HCT116 (cell line): Measurements from ENCODE around the gene LDB2. TPM values are rescaled to one million over a fixed set of nuclear protein-coding genes. Genes with fewer than 3 reads are reported as not detected.

Experiments used
- ATAC-seq: fragments of 200-7000 bp; cut with Tn5 transposase; 2 replicates; pipeline ENCODE4 v1.9.1; 2020; ENCODE audit warnings: mild to moderate bottlenecking, moderate library complexity
- BruUV-seq: library from RNA; stranded (reverse); fragments of 400-500 nt; replicated peaks from 2 replicates; lab custom pipeline; 2021; lab: Mats Ljungman, UMichigan
- CTCF ChIA-PET: fragments of 300-600 bp; sonication (Branson Sonifier 250); formaldehyde crosslinking; loops from one replicate; lab custom pipeline; 2021; ENCODE audit warnings: antibody characterized with exemption; lab: Charles Lee
- POLR2A ChIA-PET: fragments of 300-600, 350-600 bp; sonication (Branson Sonifier 250); formaldehyde crosslinking; loops from one replicate; lab custom pipeline; 2021; ENCODE audit warnings: antibody characterized with exemption; lab: Charles Lee
- RAD21 ChIA-PET, 2 experiments: fragments of 300-600 bp; sonication (Branson Sonifier 250); formaldehyde crosslinking; loops; one replicate each; lab custom pipeline; 2023; ENCODE audit warnings: low total read pairs in 2 of 2; ENCODE audit not compliant: uncharacterized antibody in 2 of 2, unreplicated experiment in 2 of 2, low non-redundant PET in 1 of 2; lab: Charles Lee
- DNase-seq: peaks from one replicate; pipeline ENCODE4 v3.0.0-alpha.2; 2010; ENCODE audit warnings: low read depth, low spot score
- H2AFZ ChIP-seq: fragments of 200-600 bp; shearing (Covaris generic), sonication (generic); 2 replicates; pipeline ENCODE4 v1.6.1; 2017; ENCODE audit warnings: low read depth, mixed run types, mixed read lengths, antibody characterized with exemption, low read length; ENCODE audit not compliant: poor library complexity, severe bottlenecking
- H3K27ac ChIP-seq: 2 replicates; pipeline ENCODE4 v1.5.1; 2012; ENCODE audit warnings: low read depth, low read length
- H3K27me3 ChIP-seq: fragments of 200-600 bp; sonication (generic); 2 replicates; pipeline ENCODE4 v1.6.1; 2016; ENCODE audit warnings: mixed run types, low read length, mixed read lengths; ENCODE audit not compliant: insufficient read depth
- H3K36me3 ChIP-seq, 2 experiments: fragments of 200-500 bp in 1 of 2; fragments of 200-600 bp in 1 of 2; sonication (Bioruptor generic) in 1 of 2; sonication (generic) in 1 of 2; 2 replicates each; pipeline versions ENCODE4 v1.5.1 to v1.6.1; 2014 to 2016; ENCODE audit warnings: low read length in 2 of 2, inconsistent platforms in 1 of 2, mixed read lengths in 1 of 2, mixed run types in 1 of 2; ENCODE audit not compliant: insufficient read depth in 2 of 2, control insufficient read depth in 1 of 2
- H3K4me1 ChIP-seq, 2 experiments: fragments of 200-600 bp in 1 of 2; sonication (generic) in 1 of 2; 2 replicates each; pipeline versions ENCODE4 v1.5.1 to v1.6.1; 2012 to 2017; ENCODE audit warnings: low read length in 2 of 2, inconsistent platforms in 1 of 2, mild to moderate bottlenecking in 1 of 2, mixed read lengths in 1 of 2, mixed run types in 1 of 2, moderate library complexity in 1 of 2; ENCODE audit not compliant: insufficient read depth in 2 of 2, control insufficient read depth in 1 of 2
- H3K4me2 ChIP-seq: fragments of 200-600 bp; sonication (generic); 2 replicates; pipeline ENCODE4 v1.6.1; 2017; ENCODE audit warnings: mixed run types, low read length, mixed read lengths
- H3K4me3 ChIP-seq, 2 experiments: fragments of 200-600 bp in 1 of 2; sonication (generic) in 1 of 2; replicated peaks in 1 of 2; 2 replicates each; pipeline ENCODE4 v1.5.1; 2011 to 2016; ENCODE audit warnings: low read length in 2 of 2, control low read depth in 1 of 2, low read depth in 1 of 2, mild to moderate bottlenecking in 1 of 2, mixed read lengths in 1 of 2, mixed run types in 1 of 2
- H3K79me2 ChIP-seq: fragments of 200-600 bp; sonication (generic); 2 replicates; pipeline ENCODE4 v1.6.1; 2017; ENCODE audit warnings: mild to moderate bottlenecking, mixed run types, low read length, moderate library complexity, mixed read lengths; ENCODE audit not compliant: insufficient read depth
- H3K9ac ChIP-seq: fragments of 200-600 bp; sonication (generic); 2 replicates; pipeline ENCODE4 v1.6.1; 2016; ENCODE audit warnings: low read length, mixed read lengths
- H3K9me2 ChIP-seq: fragments of 200-600 bp; sonication (generic), shearing (Covaris generic); 2 replicates; pipeline ENCODE4 v1.6.1; 2017; ENCODE audit warnings: mixed run types, mild to moderate bottlenecking, moderate library complexity; ENCODE audit not compliant: insufficient read depth
- H3K9me3 ChIP-seq, 2 experiments: fragments of 200-500 bp in 1 of 2; fragments of 200-600 bp in 1 of 2; sonication (Bioruptor generic) in 1 of 2; sonication (generic) in 1 of 2; 2 replicates each; pipeline ENCODE4 v1.6.1; 2014 to 2017; ENCODE audit warnings: low read length in 2 of 2, mixed read lengths in 2 of 2, inconsistent platforms in 1 of 2, low read depth in 1 of 2, mild to moderate bottlenecking in 1 of 2, mixed run types in 1 of 2, moderate library complexity in 1 of 2; ENCODE audit not compliant: control insufficient read depth in 1 of 2, insufficient read depth in 1 of 2
- H4K20me1 ChIP-seq: fragments of 200-600 bp; sonication (generic), shearing (Covaris generic); 2 replicates; pipeline ENCODE4 v1.6.1; 2017; ENCODE audit warnings: mixed run types, mild to moderate bottlenecking, moderate library complexity; ENCODE audit not compliant: insufficient read depth
- JUND ChIP-seq: IDR thresholded peaks from 2 replicates; pipeline ENCODE4 v1.6.1; 2012
- intact Hi-C: fragments of 100-400 bp; cut with micrococcal nuclease; formaldehyde crosslinking; loops from 2 replicates; pipeline ENCODE4 v1.10.0; 2022
- total RNA-seq: library from RNA; stranded (reverse); gene quantifications from one replicate; pipeline ENCODE4 v1.2.1, GENCODE V29; 2021; ENCODE audit not compliant: unreplicated experiment
- TF ChIP-seq, protein P1 (sequence below), 3 experiments: fragments of 200-600 bp in 1 of 3; sonication (generic) in 1 of 3; IDR thresholded peaks in 2 of 3; conservative IDR thresholded peaks in 1 of 3; 2 replicates each; pipeline ENCODE4 v1.5.1; 2012 to 2017; ENCODE audit warnings: low read depth in 2 of 3, low read length in 2 of 3, antibody characterized with exemption in 1 of 3, borderline replicate concordance in 1 of 3, control low read depth in 1 of 3, mild to moderate bottlenecking in 1 of 3, mixed read lengths in 1 of 3, mixed run types in 1 of 3, moderate library complexity in 1 of 3; ENCODE audit not compliant: insufficient read depth in 1 of 3

Gene LDB2
- total RNA-seq, 1 experiment from 2014 or later, result 0.12 TPM

- ChIA-PET CTCF (no interaction called here), POLR2A (no interaction called here), RAD21 (no interaction called here)
- no TSS peak for BruUV-seq
- Histone ChIP-seq H3K79me2 (no peaks in the 10 kb centered on the region), H3K9me2 (no peaks in the 10 kb centered on the region), H3K4me2 (no peak overlapping the region), H2AFZ (no peak overlapping the region), H3K4me3 (no peak overlapping the region), H3K27me3 (0 out of 2 replicates have a peak, but pooled peaks cover 7% of the 10 kb centered on the region), H3K9me3 (no peaks in the 10 kb centered on the region), H3K27ac (no peak overlapping the region), H4K20me1 (no peaks in the 10 kb centered on the region), H3K36me3 (no peaks in the 10 kb centered on the region), H3K4me1 (peaks cover 0 to 5% of the 10 kb centered on the region in 2 experiments; a peak in 1 of 4 replicates)
- intact Hi-C loops, result no loop called here
- no peak for TF ChIP-seq JUND
- TF ChIP-seq, all 23 proteins: peak for 0
- no peak overlapping the region for H3K9ac ChIP-seq
- no peak for DNase-seq
- ATAC-seq, result no peak
These were observed 275.6 kb downstream of the LDB2 start for GRCh38 chr4:16622826-16623225.

GRCh38 chr4:16617435-16617834 lies 281.0 kb downstream of the LDB2 start:
- H3K36me3 ChIP-seq, result no peaks in the 10 kb centered on the region
- H3K27ac ChIP-seq, result no peak overlapping the region
- H2AFZ ChIP-seq, result no peak overlapping the region
- DNase-seq (no peak), ATAC-seq (no peak)
- BruUV-seq, result no TSS peak
- ChIA-PET RAD21 (no interaction called here), POLR2A (no interaction called here), CTCF (no interaction called here)
- intact Hi-C loops, result no loop called here
- no peaks in the 10 kb centered on the region for H3K9me2 ChIP-seq
- H3K27me3 ChIP-seq, result no peaks in the 10 kb centered on the region
- H4K20me1 ChIP-seq, result no peaks in the 10 kb centered on the region
- H3K79me2 ChIP-seq, result no peaks in the 10 kb centered on the region
- TF ChIP-seq, protein P1, sequence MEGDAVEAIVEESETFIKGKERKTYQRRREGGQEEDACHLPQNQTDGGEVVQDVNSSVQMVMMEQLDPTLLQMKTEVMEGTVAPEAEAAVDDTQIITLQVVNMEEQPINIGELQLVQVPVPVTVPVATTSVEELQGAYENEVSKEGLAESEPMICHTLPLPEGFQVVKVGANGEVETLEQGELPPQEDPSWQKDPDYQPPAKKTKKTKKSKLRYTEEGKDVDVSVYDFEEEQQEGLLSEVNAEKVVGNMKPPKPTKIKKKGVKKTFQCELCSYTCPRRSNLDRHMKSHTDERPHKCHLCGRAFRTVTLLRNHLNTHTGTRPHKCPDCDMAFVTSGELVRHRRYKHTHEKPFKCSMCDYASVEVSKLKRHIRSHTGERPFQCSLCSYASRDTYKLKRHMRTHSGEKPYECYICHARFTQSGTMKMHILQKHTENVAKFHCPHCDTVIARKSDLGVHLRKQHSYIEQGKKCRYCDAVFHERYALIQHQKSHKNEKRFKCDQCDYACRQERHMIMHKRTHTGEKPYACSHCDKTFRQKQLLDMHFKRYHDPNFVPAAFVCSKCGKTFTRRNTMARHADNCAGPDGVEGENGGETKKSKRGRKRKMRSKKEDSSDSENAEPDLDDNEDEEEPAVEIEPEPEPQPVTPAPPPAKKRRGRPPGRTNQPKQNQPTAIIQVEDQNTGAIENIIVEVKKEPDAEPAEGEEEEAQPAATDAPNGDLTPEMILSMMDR (IDR thresholded peaks at IDR 0.05 in 2 of 3, conservative IDR thresholded peaks at IDR 0.05 in 1 of 3; ENCODE audit: borderline replicate concordance in 1 of 3, insufficient read depth in 1 of 3, low read depth in 2 of 3, low read length in 2 of 3), result no peak
- H3K4me2 ChIP-seq, result no peak overlapping the region
- no peaks in the 10 kb centered on the region for H3K9me3 ChIP-seq
- no peaks in the 10 kb centered on the region for H3K4me1 ChIP-seq
- H3K9ac ChIP-seq, result no peak overlapping the region
- H3K4me3 ChIP-seq, result no peak overlapping the region
